CD4-positive, alpha-beta T cell (primary cell): ENCODE results near the gene C1orf146. TPM values are rescaled to one million over a fixed set of nuclear protein-coding genes. Genes with fewer than 3 reads are reported as not detected.

ENCODE experiments used
- ATAC-seq: fragments of 200-7000 bp; cut with Tn5 transposase; one replicate; pipeline ENCODE4 v1.10.0; 2022; ENCODE audit warnings: mild to moderate bottlenecking; ENCODE audit not compliant: poor library complexity
- CTCF ChIA-PET: fragments of 350-600 bp; sonication (Branson Sonifier 250); formaldehyde crosslinking; loops from one replicate; lab custom pipeline; 2021; ENCODE audit warnings: antibody characterized with exemption, inconsistent platforms; lab: Charles Lee
- POLR2A ChIA-PET: fragments of 350-600 bp; sonication (Branson Sonifier 250); formaldehyde crosslinking; loops from one replicate; lab custom pipeline; 2021; ENCODE audit warnings: antibody characterized with exemption, inconsistent platforms; lab: Charles Lee
- DNase-seq, 14 experiments: peaks; one replicate each; pipeline ENCODE4 v3.0.0-alpha.2; 2013 to 2020; ENCODE audit warnings: mixed read lengths in 2 of 14
- H3K27ac ChIP-seq, 2 donors: one replicate each; pipeline versions ENCODE4 v1.5.1 to v1.7.0; 2013; ENCODE audit warnings: low read length in 2 of 2, low read depth in 1 of 2, mild to moderate bottlenecking in 1 of 2
- H3K27me3 ChIP-seq, 2 experiments: 1 replicate in 1 of 2; 2 replicates in 1 of 2; pipeline versions ENCODE4 v1.6.1 to v1.7.0; 2013; ENCODE audit warnings: low read length in 2 of 2, control low read depth in 1 of 2, mild to moderate bottlenecking in 1 of 2, moderate library complexity in 1 of 2; ENCODE audit not compliant: insufficient read depth in 2 of 2, control insufficient read depth in 1 of 2
- H3K36me3 ChIP-seq: one replicate; pipeline ENCODE4 v1.6.1; 2013; ENCODE audit warnings: low read length, control low read depth; ENCODE audit not compliant: insufficient read depth
- H3K4me1 ChIP-seq: one replicate; pipeline ENCODE4 v1.6.1; 2013; ENCODE audit warnings: low read length, control low read depth; ENCODE audit not compliant: insufficient read depth
- H3K4me3 ChIP-seq: one replicate; pipeline ENCODE4 v1.5.1; 2013; ENCODE audit warnings: mild to moderate bottlenecking, low read length, moderate library complexity
- H3K9me3 ChIP-seq, 2 experiments: 1 replicate in 1 of 2; 2 replicates in 1 of 2; pipeline versions ENCODE4 v1.6.1 to v1.7.0; 2013; ENCODE audit warnings: low read length in 2 of 2, mild to moderate bottlenecking in 2 of 2, control low read depth in 1 of 2, moderate library complexity in 1 of 2; ENCODE audit not compliant: control insufficient read depth in 1 of 2, insufficient read depth in 1 of 2
- H3K27ac Mint-ChIP-seq: one replicate; pipeline ENCODE4 v1.8.0; 2020; ENCODE audit warnings: mixed read lengths
- H3K27me3 Mint-ChIP-seq: one replicate; pipeline ENCODE4 v1.8.0; 2021; ENCODE audit warnings: mixed read lengths
- H3K36me3 Mint-ChIP-seq: one replicate; pipeline ENCODE4 v1.8.0; 2021; ENCODE audit warnings: low read depth, mixed read lengths
- H3K4me1 Mint-ChIP-seq: one replicate; pipeline ENCODE4 v1.8.0; 2021; ENCODE audit warnings: low read depth, mixed read lengths
- H3K4me3 Mint-ChIP-seq: one replicate; pipeline ENCODE4 v1.8.0; 2020; ENCODE audit warnings: mild to moderate bottlenecking, mixed read lengths
- H3K9me3 Mint-ChIP-seq: one replicate; pipeline ENCODE4 v1.8.0; 2020; ENCODE audit warnings: mixed read lengths
- intact Hi-C, 2 experiments: fragments of 100-400 bp; cut with DNase I in 1 of 2; cut with micrococcal nuclease in 1 of 2; formaldehyde crosslinking; loops; one replicate each; pipeline versions ENCODE4 v1.15.1 to v1.9.0; 2023 to 2025; cut with DNase I, micrococcal nuclease
- total RNA-seq, 174 experiments: library from RNA in 2 of 174; stranded (reverse) in 2 of 174; gene quantifications; one replicate each; pipeline ENCODE4 v1.2.3 and lab custom pipeline; 2021 to 2026
- TF ChIP-seq, protein P1 (sequence below): fragments of 200-600 bp; IDR thresholded peaks from one replicate; pipeline ENCODE4 v1.8.0; 2022; ENCODE audit warnings: antibody characterized with exemption, mild to moderate bottlenecking

C1orf146 gene
- total RNA-seq, 2 experiments from 2014 or later: not detected

- no peak overlapping the region for H3K4me3 ChIP-seq
- DNase-seq (no peak), ATAC-seq (no peak)
- Mint-ChIP-seq H3K36me3 (no peaks in the 10 kb centered on the region), H3K4me1 (no peaks in the 10 kb centered on the region), H3K4me3 (no peak overlapping the region), H3K9me3 (no peaks in the 10 kb centered on the region), H3K27me3 (no peaks in the 10 kb centered on the region), H3K27ac (no peak overlapping the region)
- TF ChIP-seq, protein P1, sequence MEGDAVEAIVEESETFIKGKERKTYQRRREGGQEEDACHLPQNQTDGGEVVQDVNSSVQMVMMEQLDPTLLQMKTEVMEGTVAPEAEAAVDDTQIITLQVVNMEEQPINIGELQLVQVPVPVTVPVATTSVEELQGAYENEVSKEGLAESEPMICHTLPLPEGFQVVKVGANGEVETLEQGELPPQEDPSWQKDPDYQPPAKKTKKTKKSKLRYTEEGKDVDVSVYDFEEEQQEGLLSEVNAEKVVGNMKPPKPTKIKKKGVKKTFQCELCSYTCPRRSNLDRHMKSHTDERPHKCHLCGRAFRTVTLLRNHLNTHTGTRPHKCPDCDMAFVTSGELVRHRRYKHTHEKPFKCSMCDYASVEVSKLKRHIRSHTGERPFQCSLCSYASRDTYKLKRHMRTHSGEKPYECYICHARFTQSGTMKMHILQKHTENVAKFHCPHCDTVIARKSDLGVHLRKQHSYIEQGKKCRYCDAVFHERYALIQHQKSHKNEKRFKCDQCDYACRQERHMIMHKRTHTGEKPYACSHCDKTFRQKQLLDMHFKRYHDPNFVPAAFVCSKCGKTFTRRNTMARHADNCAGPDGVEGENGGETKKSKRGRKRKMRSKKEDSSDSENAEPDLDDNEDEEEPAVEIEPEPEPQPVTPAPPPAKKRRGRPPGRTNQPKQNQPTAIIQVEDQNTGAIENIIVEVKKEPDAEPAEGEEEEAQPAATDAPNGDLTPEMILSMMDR: no peak
- H3K27me3 ChIP-seq: no peaks in the 10 kb centered on the region
- ChIA-PET POLR2A (no interaction called here), CTCF (no interaction called here)
- intact Hi-C loops: no loop called here
- no peaks in the 10 kb centered on the region for H3K9me3 ChIP-seq
- no peaks in the 10 kb centered on the region for H3K4me1 ChIP-seq
- H3K36me3 ChIP-seq: no peaks in the 10 kb centered on the region
- H3K27ac ChIP-seq: no peak overlapping the region
Measured at GRCh38 chr1:92191726-92192125, 26.0 kb upstream of the C1orf146 start.

DNA sequence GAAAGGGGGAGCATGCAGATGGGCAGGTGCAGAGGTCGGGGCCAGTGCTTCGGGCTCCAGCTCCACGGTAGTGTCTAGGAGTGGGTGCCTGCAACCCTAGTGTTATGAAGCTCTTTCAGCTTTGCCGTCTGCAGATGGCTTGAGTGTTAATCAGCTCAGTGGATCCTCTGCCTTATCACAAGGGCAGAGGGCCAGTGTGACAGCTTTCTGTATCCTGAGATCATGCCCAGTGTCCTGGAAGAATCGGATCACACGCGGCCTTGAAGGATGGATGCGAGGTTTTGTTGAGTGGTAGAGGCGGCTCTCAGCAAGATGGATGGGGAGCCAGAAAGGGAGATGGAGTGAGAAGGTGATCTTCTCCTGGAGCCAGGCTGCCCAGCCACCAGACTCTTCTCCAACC lies 25.5 kb upstream of the C1orf146 start:
- Histone ChIP-seq H3K9me3 (no peaks in the 10 kb centered on the region), H3K27me3 (no peaks in the 10 kb centered on the region), H3K4me1 (no peaks in the 10 kb centered on the region), H3K27ac (no peak overlapping the region), H3K4me3 (no peak overlapping the region), H3K36me3 (no peaks in the 10 kb centered on the region)
- DNase-seq (no peak), ATAC-seq (no peak)
- H3K36me3 Mint-ChIP-seq: no peaks in the 10 kb centered on the region
- H3K4me1 Mint-ChIP-seq: no peaks in the 10 kb centered on the region
- H3K27me3 Mint-ChIP-seq: no peaks in the 10 kb centered on the region
- intact Hi-C loops: no loop called here
- H3K4me3 Mint-ChIP-seq: no peak overlapping the region
- ChIA-PET POLR2A (no interaction called here), CTCF (no interaction called here)
- TF ChIP-seq, protein P1: no peak
- H3K9me3 Mint-ChIP-seq: no peaks in the 10 kb centered on the region
- H3K27ac Mint-ChIP-seq: no peak overlapping the region

DNA sequence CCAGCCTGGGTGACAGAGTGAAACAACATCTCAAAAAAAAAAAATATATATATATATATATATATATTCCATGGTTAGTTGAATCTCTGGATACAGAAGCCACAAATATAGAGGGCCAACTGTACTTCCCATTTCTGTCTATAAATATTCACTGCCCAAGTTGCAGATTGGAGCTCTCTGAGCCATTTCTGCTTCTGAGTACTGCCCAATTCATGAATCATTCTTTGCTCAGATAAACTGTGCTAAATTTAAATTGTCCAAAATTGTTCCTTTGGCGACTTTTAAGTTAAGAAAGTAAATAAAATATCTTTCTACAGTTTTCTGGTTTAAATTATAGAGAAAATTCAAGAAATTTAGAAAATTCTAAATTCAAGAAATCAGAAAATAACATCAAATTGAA lies 23.2 kb upstream of the C1orf146 start:
- Histone ChIP-seq H3K36me3 (no peaks in the 10 kb centered on the region), H3K4me1 (no peaks in the 10 kb centered on the region), H3K27ac (no peak overlapping the region), H3K9me3 (no peaks in the 10 kb centered on the region), H3K27me3 (no peaks in the 10 kb centered on the region), H3K4me3 (no peak overlapping the region)
- no peak overlapping the region for H3K27ac Mint-ChIP-seq
- no peaks in the 10 kb centered on the region for H3K36me3 Mint-ChIP-seq
- no peaks in the 10 kb centered on the region for H3K4me1 Mint-ChIP-seq
- intact Hi-C loops: no loop called here
- H3K9me3 Mint-ChIP-seq: no peaks in the 10 kb centered on the region
- ChIA-PET POLR2A (no interaction called here), CTCF (no interaction called here)
- DNase-seq: no peak
- H3K27me3 Mint-ChIP-seq: no peaks in the 10 kb centered on the region
- TF ChIP-seq, protein P1: no peak
- H3K4me3 Mint-ChIP-seq: no peak overlapping the region
- ATAC-seq: no peak
